Measurements from ENCODE around the gene CCDC12. TPM values are rescaled to one million over a fixed set of nuclear protein-coding genes. Genes with fewer than 3 reads are reported as not detected.
A peak's percentile ranks its signal among the peaks of the same experiment; 100 is the strongest.

CCDC12 gene
- total and polyA plus RNA-seq, 2 of the 13 experiments (the other 11 are each of a cell fraction or from before 2014, with no cell fraction given) = 30.1 to 49.5 TPM

GRCh38 chr3:46922426-46922825, 54.1 kb downstream of the CCDC12 start:
- Histone ChIP-seq H3K4me1 (ENCODE audit: insufficient read depth, low read length) (no peaks in the 10 kb centered on the region), H3K36me3 (replicated peaks in 1 of 2; ENCODE audit: control insufficient read depth in 1 of 2, insufficient read depth in 2 of 2, low read length in 2 of 2) (peaks cover 50 to 94% of the 10 kb centered on the region in 2 experiments), H3K9me3 (ENCODE audit: low read length) (no peaks in the 10 kb centered on the region; the same call in 1 of the 2 replicates), H3K27ac (ENCODE audit: extremely low read length, insufficient read depth, low read length) (no peak overlapping the region), H4K20me1 (ENCODE audit: insufficient read depth, low read length) (peaks cover 10% of the 10 kb centered on the region; the same call in 1 of the 2 replicates), H3K79me2 (ENCODE audit: insufficient read depth, low read length) (no peaks in the 10 kb centered on the region), H2AFZ (ENCODE audit: low read length) (no peak overlapping the region), H3K4me3 (replicated peaks in 1 of 3; ENCODE audit: insufficient read depth in 1 of 3, low read depth in 2 of 3, low read length in 3 of 3) (no peak overlapping the region), H3K4me2 (ENCODE audit: low read depth, low read length) (no peak overlapping the region), H3K9ac (ENCODE audit: insufficient read depth, low read depth, low read length) (no peak overlapping the region), H3K27me3 (ENCODE audit: control insufficient read depth in 1 of 2, insufficient read depth in 2 of 2, low read length in 2 of 2) (no peaks in the 10 kb centered on the region)
- WGBS (ENCODE audit: low lambda C conversion rate) = 87% methylated on average over 4 of the region's 4 CpGs
- no peak for ATAC-seq
- BruUV-seq (replicated peaks) = no TSS peak
- ChIA-PET POLR2A (no interaction called here), CTCF (ENCODE audit: low intra/inter-chr PET ratio, low total read pairs) (interaction anchor here (2.1 kb wide), 1 partner anchor 76 kb away, joined by 27 read pairs; no protein-coding TSS in a partner anchor)
- no peak for DNase-seq (ENCODE audit: low spot score)
- in situ Hi-C loops (cut with HindIII; ENCODE audit: extremely low pct_ligation_motif_present, low pct_unique_long_range_greater_than_20kb) = no loop called here
- no peak for FAIRE-seq
- intact Hi-C loops (cut with micrococcal nuclease; ENCODE audit: unreplicated experiment) = loop anchor here (10.0 kb wide), 1 partner anchor 52 kb away; the partner anchor contains the start of genes CCDC12 and NBEAL2
- no peak for TF ChIP-seq ZNF652 (CRISPR knock-in tag; IDR thresholded peaks at IDR 0.05; ENCODE audit: borderline replicate concordance, low read depth)
- no peak for TF ChIP-seq SMAD9 (CRISPR knock-in tag; IDR thresholded peaks at IDR 0.05)
- TF ChIP-seq ZNF550 (CRISPR knock-in tag; IDR thresholded peaks at IDR 0.05; ENCODE audit: borderline replicate concordance) = no peak
- TF ChIP-seq ZNF883 (CRISPR knock-in tag; IDR thresholded peaks at IDR 0.05; ENCODE audit: not compliant biosample characterization) = no peak
- no peak for TF ChIP-seq ZNF451 (CRISPR knock-in tag; IDR thresholded peaks at IDR 0.05)
- no peak for TF ChIP-seq ZNF335 (CRISPR knock-in tag; IDR thresholded peaks at IDR 0.05)
- TF ChIP-seq KAT2B (IDR thresholded peaks at IDR 0.05; ENCODE audit: borderline replicate concordance, low read depth, low read length) = no peak

GRCh38 chr3:46921871-46922271, 54.7 kb downstream of the CCDC12 start:
- DNase-seq (ENCODE audit: low spot score) (no peak), FAIRE-seq (no peak), ATAC-seq (no peak)
- Histone ChIP-seq H3K27ac (ENCODE audit: extremely low read length, insufficient read depth, low read length) (no peak overlapping the region), H3K4me3 (replicated peaks in 1 of 3; ENCODE audit: insufficient read depth in 1 of 3, low read depth in 2 of 3, low read length in 3 of 3) (no peak overlapping the region), H3K9me3 (ENCODE audit: low read length) (no peaks in the 10 kb centered on the region; the same call in 1 of the 2 replicates), H2AFZ (ENCODE audit: low read length) (no peak overlapping the region), H4K20me1 (ENCODE audit: insufficient read depth, low read length) (peaks cover 8% of the 10 kb centered on the region; the same call in 1 of the 2 replicates), H3K27me3 (ENCODE audit: control insufficient read depth in 1 of 2, insufficient read depth in 2 of 2, low read length in 2 of 2) (no peaks in the 10 kb centered on the region), H3K4me2 (ENCODE audit: low read depth, low read length) (no peak overlapping the region), H3K79me2 (ENCODE audit: insufficient read depth, low read length) (no peaks in the 10 kb centered on the region), H3K9ac (ENCODE audit: insufficient read depth, low read depth, low read length) (no peak overlapping the region), H3K4me1 (ENCODE audit: insufficient read depth, low read length) (0 out of 2 replicates have a peak, but pooled peaks cover under 1% of the 10 kb centered on the region), H3K36me3 (replicated peaks in 1 of 2; ENCODE audit: control insufficient read depth in 1 of 2, insufficient read depth in 2 of 2, low read length in 2 of 2) (peaks cover 48 to 93% of the 10 kb centered on the region in 2 experiments)
- BruUV-seq (replicated peaks) = no TSS peak
- CTCF ChIA-PET (ENCODE audit: low intra/inter-chr PET ratio, low total read pairs) = no interaction called here
- 97% methylated on average over 4 of the region's 7 CpGs for WGBS (ENCODE audit: low lambda C conversion rate)
- intact Hi-C loops (cut with micrococcal nuclease; ENCODE audit: unreplicated experiment) (loop anchor here (10.0 kb wide), 1 partner anchor 53 kb away; the partner anchor contains the start of genes CCDC12 and NBEAL2), in situ Hi-C loops (cut with HindIII; ENCODE audit: extremely low pct_ligation_motif_present, low pct_unique_long_range_greater_than_20kb) (no loop called here)
- TF ChIP-seq GATA4 (IDR thresholded peaks at IDR 0.05; ENCODE audit: borderline replicate concordance, low read depth) (no peak), AGO2 (optimal IDR thresholded peaks at IDR 0.05; ENCODE audit: low read depth, low read length) (peak; percentile 54)
- POLR2A ChIA-PET = no interaction called here
